Natural killer cell (primary cell): ENCODE measurements around the gene CFAP206. TPM values are rescaled to one million over a fixed set of nuclear protein-coding genes. Genes with fewer than 3 reads are reported as not detected.

Experiments used
- ATAC-seq, 3 donors: fragments of 150-1000 bp in 2 of 3; fragments of 200-7000 bp in 1 of 3; cut with Tn5 transposase; 1 replicate in 1 of 3; 2 replicates in 2 of 3; pipeline ENCODE4 v1.10.0; 2021; ENCODE audit warnings: mild to moderate bottlenecking in 2 of 3, moderate library complexity in 2 of 3
- DNase-seq, 2 donors: peaks; one replicate each; pipeline versions ENCODE4 v3.0.0 to v3.0.0-alpha.2; 2013 to 2021; ENCODE audit warnings: mixed read lengths in 1 of 2
- H3K27ac ChIP-seq: one replicate; pipeline ENCODE4 v1.5.1; 2013; ENCODE audit warnings: mild to moderate bottlenecking, low read length
- H3K27me3 ChIP-seq: one replicate; pipeline ENCODE4 v1.6.1; 2013; ENCODE audit warnings: low read length; ENCODE audit not compliant: control insufficient read depth, insufficient read depth
- H3K36me3 ChIP-seq: one replicate; pipeline ENCODE4 v1.6.1; 2013; ENCODE audit warnings: low read length; ENCODE audit not compliant: control insufficient read depth, insufficient read depth
- H3K4me1 ChIP-seq: one replicate; pipeline ENCODE4 v1.6.1; 2013; ENCODE audit warnings: low read length; ENCODE audit not compliant: control insufficient read depth, insufficient read depth
- H3K4me3 ChIP-seq: one replicate; pipeline ENCODE4 v1.5.1; 2013; ENCODE audit warnings: low read length
- H3K9me3 ChIP-seq: one replicate; pipeline ENCODE4 v1.6.1; 2013; ENCODE audit warnings: low read length; ENCODE audit not compliant: control insufficient read depth, insufficient read depth
- H3K27ac Mint-ChIP-seq, 2 donors: one replicate each; pipeline ENCODE4 v1.8.0; 2022; ENCODE audit warnings: mild to moderate bottlenecking in 2 of 2, mixed read lengths in 2 of 2, moderate library complexity in 1 of 2
- H3K27me3 Mint-ChIP-seq, 2 donors: one replicate each; pipeline ENCODE4 v1.8.0; 2022; ENCODE audit warnings: low read depth in 2 of 2, mixed read lengths in 2 of 2
- H3K36me3 Mint-ChIP-seq: one replicate; pipeline ENCODE4 v1.8.0; 2022; ENCODE audit warnings: mixed read lengths
- H3K4me1 Mint-ChIP-seq, 2 donors: one replicate each; pipeline ENCODE4 v1.8.0; 2022; ENCODE audit warnings: mixed read lengths in 2 of 2
- H3K4me3 Mint-ChIP-seq: one replicate; pipeline ENCODE4 v1.8.0; 2022; ENCODE audit warnings: mild to moderate bottlenecking, moderate library complexity, mixed read lengths
- H3K9me3 Mint-ChIP-seq, 2 donors: one replicate each; pipeline ENCODE4 v1.8.0; 2022; ENCODE audit warnings: mixed read lengths in 2 of 2
- CTCF ChIP-seq: fragments of 200-600 bp; IDR thresholded peaks from one replicate; pipeline ENCODE4 v1.8.0; 2022; ENCODE audit warnings: antibody characterized with exemption
- WGBS: methylation state at CpG from one replicate; pipeline ENCODE4 v1.1.7; 2013; ENCODE audit warnings: missing lambda C conversion rate; ENCODE audit not compliant: insufficient coverage; 5-methylcytosine and 5-hydroxymethylcytosine counted together
- intact Hi-C: fragments of 100-400 bp; cut with micrococcal nuclease; formaldehyde crosslinking; loops from one replicate; pipeline ENCODE4 v1.14.2; 2022
- total RNA-seq, 4 donors: library from RNA; stranded (reverse); fragments of 120-200 nt in 1 of 4; gene quantifications; one replicate each; pipeline versions ENCODE4 v1.2.3 to v1.2.4, GENCODE V29; 2013 to 2022

CFAP206 gene
- total RNA-seq, 3 donors from 2014 or later (not counting 1 experiment from before 2014, with no cell fraction given) = not detected

- H3K27ac Mint-ChIP-seq = no peak overlapping the region
- WGBS = 100% methylated on average over 2 of the region's 2 CpGs
- no peak overlapping the region for H3K4me3 Mint-ChIP-seq
- intact Hi-C loops = no loop called here
- H3K27me3 Mint-ChIP-seq = peaks cover 0 to 6% of the 10 kb centered on the region in 2 donors
- no peak overlapping the region for H3K4me3 ChIP-seq
- H3K36me3 Mint-ChIP-seq = no peaks in the 10 kb centered on the region
- H3K4me1 ChIP-seq = no peaks in the 10 kb centered on the region
- no peaks in the 10 kb centered on the region for H3K27me3 ChIP-seq
- H3K36me3 ChIP-seq = no peaks in the 10 kb centered on the region
- no peak for TF ChIP-seq CTCF
- H3K27ac ChIP-seq = no peak overlapping the region
- H3K4me1 Mint-ChIP-seq = no peaks in the 10 kb centered on the region
- H3K9me3 ChIP-seq = no peaks in the 10 kb centered on the region
- H3K9me3 Mint-ChIP-seq = no peaks in the 10 kb centered on the region
- ATAC-seq = no peak
- DNase-seq = no peak
Observed at GRCh38 chr6:87421576-87421975, 13.8 kb downstream of the CFAP206 start.

- Histone ChIP-seq H3K27ac (no peak overlapping the region), H3K4me3 (no peak overlapping the region), H3K9me3 (no peaks in the 10 kb centered on the region), H3K4me1 (no peaks in the 10 kb centered on the region), H3K27me3 (no peaks in the 10 kb centered on the region), H3K36me3 (no peaks in the 10 kb centered on the region)
- no peaks in the 10 kb centered on the region for H3K4me1 Mint-ChIP-seq
- H3K9me3 Mint-ChIP-seq = no peaks in the 10 kb centered on the region
- peaks cover 7 to 11% of the 10 kb centered on the region in 2 donors for H3K27me3 Mint-ChIP-seq
- no peaks in the 10 kb centered on the region for H3K36me3 Mint-ChIP-seq
- WGBS = 85% methylated on average over 3 of the region's 4 CpGs
- DNase-seq (no peak), ATAC-seq (no peak)
- intact Hi-C loops = no loop called here
- H3K27ac Mint-ChIP-seq = no peak overlapping the region
- TF ChIP-seq CTCF = no peak
- H3K4me3 Mint-ChIP-seq = no peak overlapping the region
Observed at GRCh38 chr6:87426789-87427188, 19.0 kb downstream of the CFAP206 start.

- ATAC-seq (no peak), DNase-seq (no peak)
- no peak overlapping the region for H3K27ac Mint-ChIP-seq
- Histone ChIP-seq H3K27ac (no peak overlapping the region), H3K36me3 (no peaks in the 10 kb centered on the region), H3K4me3 (no peak overlapping the region), H3K9me3 (no peaks in the 10 kb centered on the region), H3K4me1 (no peaks in the 10 kb centered on the region), H3K27me3 (no peaks in the 10 kb centered on the region)
- H3K4me3 Mint-ChIP-seq = no peak overlapping the region
- no peaks in the 10 kb centered on the region for H3K9me3 Mint-ChIP-seq
- H3K27me3 Mint-ChIP-seq = peaks cover 7 to 11% of the 10 kb centered on the region in 2 donors
- H3K4me1 Mint-ChIP-seq = no peaks in the 10 kb centered on the region
- WGBS = 78% methylated on average over 3 of the region's 3 CpGs
- intact Hi-C loops = no loop called here
- no peak for TF ChIP-seq CTCF
- no peaks in the 10 kb centered on the region for H3K36me3 Mint-ChIP-seq
Observed at GRCh38 chr6:87430499-87430898, 22.7 kb downstream of the CFAP206 start.

- intact Hi-C loops = no loop called here
- Mint-ChIP-seq H3K36me3 (no peaks in the 10 kb centered on the region), H3K4me1 (no peaks in the 10 kb centered on the region), H3K27ac (no peak overlapping the region), H3K9me3 (no peaks in the 10 kb centered on the region), H3K27me3 (peaks cover 7 to 11% of the 10 kb centered on the region in 2 donors), H3K4me3 (no peak overlapping the region)
- 86% methylated on average over 5 of the region's 5 CpGs for WGBS
- no peak overlapping the region for H3K4me3 ChIP-seq
- DNase-seq (no peak), ATAC-seq (no peak)
- no peaks in the 10 kb centered on the region for H3K4me1 ChIP-seq
- no peak overlapping the region for H3K27ac ChIP-seq
- H3K36me3 ChIP-seq = no peaks in the 10 kb centered on the region
- TF ChIP-seq CTCF = no peak
- H3K9me3 ChIP-seq = no peaks in the 10 kb centered on the region
- no peaks in the 10 kb centered on the region for H3K27me3 ChIP-seq
Observed at GRCh38 chr6:87431263-87431662, 23.5 kb downstream of the CFAP206 start.
